NCI-H1694 (cell line): ENCODE data around the gene TMTC1.

ENCODE experiments used
- DNase-seq: peaks from one replicate; lab custom pipeline; 2025; lab: John Stamatoyannopoulos, UW

Gene TMTC1

GRCh38 chr12:29537298-29537697 lies 246.4 kb downstream of the TMTC1 start:
- no peak for DNase-seq

GRCh38 chr12:29534935-29535334 lies 248.8 kb downstream of the TMTC1 start:
- DNase-seq: no peak

- no peak for DNase-seq
Measured at GRCh38 chr12:29533815-29534489, 249.8 kb downstream of the TMTC1 start.

GRCh38 chr12:29531471-29531870 lies 252.3 kb downstream of the TMTC1 start:
- no peak for DNase-seq

DNA sequence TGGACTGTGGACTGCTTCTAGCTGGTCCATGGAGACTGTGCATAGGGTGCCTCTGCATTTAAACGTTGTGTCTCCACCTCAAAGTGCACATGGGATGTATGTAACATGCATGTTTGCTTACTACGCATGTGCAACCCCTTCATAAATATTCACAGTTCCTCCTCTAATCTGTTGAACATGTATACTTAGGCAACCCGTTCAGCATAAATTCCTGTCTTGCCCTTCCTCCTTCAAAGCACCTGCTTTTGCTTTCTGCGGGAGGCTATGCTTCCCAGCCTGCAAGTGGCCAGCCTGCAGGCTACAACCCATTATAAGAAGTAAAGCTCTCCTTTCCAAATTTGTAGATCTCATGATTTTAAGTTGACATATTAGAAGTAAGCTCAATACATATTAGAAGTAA lies 253.3 kb downstream of the TMTC1 start:
- no peak for DNase-seq

- no peak for DNase-seq
Measured at GRCh38 chr12:29528161-29528560, 255.6 kb downstream of the TMTC1 start.

GRCh38 chr12:29521951-29522350 lies 261.8 kb downstream of the TMTC1 start:
- DNase-seq: no peak

- DNase-seq: peak; percentile 57
Measured at GRCh38 chr12:29519585-29520182, 264.1 kb downstream of the TMTC1 start.

- DNase-seq: no peak
Measured at GRCh38 chr12:29518407-29518806, 265.3 kb downstream of the TMTC1 start.

DNA sequence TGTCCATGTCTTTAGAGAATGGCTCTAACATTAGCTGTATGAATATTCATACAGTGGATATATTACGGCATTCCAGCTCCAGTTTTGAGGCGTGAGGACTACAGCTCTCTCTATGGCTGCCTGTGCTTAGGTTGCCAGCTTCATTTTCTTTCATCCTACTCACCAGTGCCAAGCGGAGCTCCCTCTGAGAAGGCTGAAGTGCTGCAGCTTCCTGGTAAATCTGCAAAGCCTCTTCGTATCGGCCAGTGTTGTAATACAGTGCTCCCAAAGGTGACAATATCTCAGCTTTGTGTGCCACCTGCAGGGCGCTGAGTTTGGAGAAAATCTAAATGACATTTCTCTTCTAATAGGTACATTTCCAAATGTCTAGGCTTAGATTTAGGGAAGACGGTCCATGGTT lies 266.5 kb downstream of the TMTC1 start:
- no peak for DNase-seq

GRCh38 chr12:29516431-29516875 lies 267.3 kb downstream of the TMTC1 start:
- DNase-seq: no peak

GRCh38 chr12:29510591-29511185 lies 273.1 kb downstream of the TMTC1 start:
- DNase-seq: no peak

- no peak for DNase-seq
Measured at GRCh38 chr12:29509503-29509902, 274.2 kb downstream of the TMTC1 start.

- no peak for DNase-seq
Measured at GRCh38 chr12:29508949-29509348, 274.8 kb downstream of the TMTC1 start.

GRCh38 chr12:29505122-29505521 lies 278.6 kb downstream of the TMTC1 start:
- no peak for DNase-seq

DNA sequence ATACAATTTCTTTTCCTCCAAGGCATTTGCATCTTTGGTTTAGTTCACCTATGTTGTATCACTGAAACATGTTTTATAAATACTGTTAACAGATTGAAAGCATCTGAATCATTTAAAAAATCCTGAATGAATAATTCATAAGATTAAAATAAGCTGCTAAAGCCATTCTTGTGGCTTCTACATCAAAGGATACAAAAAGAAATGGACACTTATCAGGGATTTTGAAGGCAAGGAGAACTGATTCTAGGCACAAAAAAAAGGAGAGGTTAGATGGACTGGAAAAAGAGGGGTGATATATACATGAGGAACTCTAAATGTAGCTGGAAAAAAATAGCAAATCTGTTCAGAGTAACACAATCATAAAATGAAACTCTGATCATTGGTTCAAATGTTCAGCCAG lies 280.5 kb downstream of the TMTC1 start:
- DNase-seq: no peak

DNA sequence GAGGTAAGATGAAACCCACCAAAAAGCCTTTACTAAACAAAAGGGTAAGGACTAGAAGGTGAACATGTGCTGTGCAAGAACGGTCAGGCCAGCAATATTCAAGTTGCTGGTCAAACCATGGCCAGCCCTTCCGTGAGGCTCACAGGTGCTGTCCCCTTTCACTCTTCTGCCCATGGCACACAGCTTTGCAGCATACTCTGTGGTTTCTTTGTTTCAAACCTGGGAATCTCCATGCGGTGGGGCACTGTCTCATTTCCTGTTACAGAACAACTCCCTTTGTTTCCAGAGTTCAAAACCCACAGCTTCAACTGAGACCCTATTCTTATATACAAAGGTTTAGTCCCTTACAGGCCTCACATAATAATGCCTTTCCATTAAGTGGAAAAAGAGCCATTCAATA lies 284.5 kb downstream of the TMTC1 start:
- DNase-seq: no peak

GRCh38 chr12:29497588-29497987 lies 286.2 kb downstream of the TMTC1 start, which contains the start of gene OVCH1:
Gene OVCH1, minus strand, starts transcription at chr12:29497686. Its CDS starts 0 bp downstream, at chr12:29497686.
- DNase-seq: no peak

DNA sequence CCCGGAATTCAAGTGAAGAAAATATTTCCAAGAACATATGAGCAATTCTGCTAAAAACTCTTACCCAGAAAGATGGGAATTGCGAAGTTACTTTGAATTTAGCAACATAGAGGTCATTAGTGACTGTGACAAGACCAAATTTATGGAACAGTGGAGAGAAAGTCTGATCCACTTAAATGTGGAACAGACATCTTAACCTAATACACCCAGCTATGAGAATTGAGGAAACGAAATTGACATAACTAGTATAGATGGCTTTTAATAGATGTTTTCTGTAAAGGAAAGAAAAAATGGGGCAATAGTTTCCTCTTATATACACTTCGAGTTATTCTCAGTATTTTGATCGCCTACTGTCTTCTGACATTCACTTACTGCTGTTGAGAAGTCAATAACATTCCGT lies 290.9 kb downstream of the TMTC1 start:
- DNase-seq: no peak

GRCh38 chr12:29486972-29487371 lies 296.8 kb downstream of the TMTC1 start:
- no peak for DNase-seq

DNA sequence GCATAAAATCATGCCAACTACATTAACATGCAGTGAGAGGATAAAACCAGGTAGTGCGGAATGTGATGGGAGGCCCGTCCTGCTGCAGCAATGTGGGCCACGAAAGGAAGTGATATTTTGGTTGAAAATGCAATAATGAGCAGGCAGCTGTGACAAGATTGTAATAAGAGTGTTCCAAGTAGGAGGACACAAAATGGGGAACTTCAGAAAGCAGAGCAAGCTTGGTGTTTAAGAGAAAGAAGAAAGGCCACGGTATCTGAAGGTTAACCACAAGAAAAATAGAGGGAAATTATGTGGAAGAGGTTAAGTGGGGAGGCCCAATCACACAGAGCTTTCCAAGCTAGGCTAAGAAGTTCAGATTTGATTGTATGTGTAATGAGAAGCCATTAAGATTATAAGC lies 320.5 kb downstream of the TMTC1 start:
- no peak for DNase-seq

DNA sequence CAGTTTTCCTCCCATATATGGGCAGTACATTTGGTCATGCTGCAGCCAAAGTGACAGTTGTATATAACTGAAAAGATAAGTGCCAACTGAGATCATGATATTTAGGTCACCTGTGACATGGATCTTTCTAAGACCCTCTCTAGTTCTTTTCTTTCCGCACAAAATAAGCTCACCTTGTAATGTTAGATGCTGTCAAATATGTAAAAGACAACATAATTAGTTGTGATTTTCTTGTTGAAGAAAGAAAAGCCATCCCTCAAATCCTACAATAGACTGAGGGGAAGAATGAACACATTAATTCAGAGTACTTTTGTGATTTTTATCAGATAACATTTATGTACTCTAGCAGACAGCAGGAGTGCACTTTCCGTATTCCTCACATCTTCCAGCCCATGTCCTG lies 323.7 kb downstream of the TMTC1 start:
- DNase-seq: no peak

- DNase-seq: no peak
Measured at GRCh38 chr12:29455087-29455486, 328.7 kb downstream of the TMTC1 start.
